C4-2B (cell line): Measurements from ENCODE around the gene DYRK1A.
A peak's percentile ranks its signal among the peaks of the same experiment; 100 is the strongest.

Experiments used
- H3K27ac ChIP-seq: fragments of 450-650 bp; 2 replicates; pipeline ENCODE4 v1.5.1; 2017
- CTCF ChIP-seq: fragments of 450-650 bp; conservative IDR thresholded peaks from 2 replicates; pipeline ENCODE4 v1.5.1; 2017; ENCODE audit warnings: mild to moderate bottlenecking
- ZFX ChIP-seq: fragments of 450-650 bp; IDR thresholded peaks from 2 replicates; pipeline ENCODE4 v1.6.1; 2017

DYRK1A gene

GRCh38 chr21:37386151-37386550 lies 19.6 kb downstream of the DYRK1A start:
- TF ChIP-seq CTCF (no peak), ZFX (no peak)
- no peak overlapping the region for H3K27ac ChIP-seq

GRCh38 chr21:37389456-37389855 lies 22.9 kb downstream of the DYRK1A start:
- peak overlapping the region; percentile 23; the same call in 1 of the 2 replicates for H3K27ac ChIP-seq
- no peak for TF ChIP-seq CTCF
- TF ChIP-seq ZFX = no peak

- no peak for TF ChIP-seq CTCF
- TF ChIP-seq ZFX = no peak
- H3K27ac ChIP-seq = no peak overlapping the region
These were observed 25.1 kb downstream of the DYRK1A start for GRCh38 chr21:37391666-37392065.

- no peak overlapping the region; the same call in 1 of the 2 replicates for H3K27ac ChIP-seq
- TF ChIP-seq ZFX (no peak), CTCF (no peak)
These were observed 25.9 kb downstream of the DYRK1A start for GRCh38 chr21:37392441-37392840.

GRCh38 chr21:37393030-37393429 lies 26.5 kb downstream of the DYRK1A start:
- H3K27ac ChIP-seq = no peak overlapping the region; the same call in 1 of the 2 replicates
- TF ChIP-seq ZFX (no peak), CTCF (no peak)

- H3K27ac ChIP-seq = no peak overlapping the region
- TF ChIP-seq CTCF (no peak), ZFX (no peak)
These were observed 27.2 kb downstream of the DYRK1A start for GRCh38 chr21:37393786-37394185.

GRCh38 chr21:37395961-37396360 lies 29.4 kb downstream of the DYRK1A start:
- no peak overlapping the region for H3K27ac ChIP-seq
- no peak for TF ChIP-seq CTCF
- TF ChIP-seq ZFX = no peak
